ENCODE results near the gene NAE1.

Gene NAE1

GRCh38 chr16:66824006-66824405, 6.8 kb downstream of the NAE1 start:
- H3K9ac ChIP-seq (ENCODE audit: low read depth, low read length): no peak overlapping the region
- ATAC-seq (ENCODE audit: insufficient read depth, low read depth) (no peak), DNase-seq (no peak)
- peaks cover 67% of the 10 kb centered on the region for H3K79me2 ChIP-seq (ENCODE audit: insufficient read depth, low read length)
- H3K4me3 ChIP-seq (ENCODE audit: low read depth in 1 of 2, low read length in 2 of 2): no peak overlapping the region
- no peak overlapping the region for H3K27ac ChIP-seq (ENCODE audit: low read length)
- no peaks in the 10 kb centered on the region for H3K9me3 ChIP-seq (ENCODE audit: insufficient read depth, low read length, severe bottlenecking)
- peaks cover 85% of the 10 kb centered on the region for H3K36me3 ChIP-seq (ENCODE audit: insufficient read depth, low read length)
- no peak overlapping the region for H2AFZ ChIP-seq (ENCODE audit: low read depth, low read length)
- TF ChIP-seq EZH2 (IDR thresholded peaks at IDR 0.05; ENCODE audit: borderline replicate concordance, low read depth, low read length, severe bottlenecking) (no peak), CTCF (IDR thresholded peaks at IDR 0.05; ENCODE audit: borderline replicate concordance, extremely low read depth, low read length, poor library complexity, severe bottlenecking) (no peak)
- peaks cover 37% of the 10 kb centered on the region for H4K20me1 ChIP-seq (ENCODE audit: insufficient read depth, low read length)
- no peak overlapping the region for H3K4me2 ChIP-seq (ENCODE audit: insufficient read depth, low read length)
- no peaks in the 10 kb centered on the region for H3K27me3 ChIP-seq (ENCODE audit: insufficient read depth, low read length, poor library complexity)
- peaks cover 25% of the 10 kb centered on the region for H3K4me1 ChIP-seq (ENCODE audit: insufficient read depth, low read length)

- Histone ChIP-seq H3K27ac (ENCODE audit: low read length) (no peak overlapping the region), H3K4me1 (ENCODE audit: insufficient read depth, low read length) (no peaks in the 10 kb centered on the region), H3K4me2 (ENCODE audit: insufficient read depth, low read length) (no peak overlapping the region), H3K79me2 (ENCODE audit: insufficient read depth, low read length) (no peaks in the 10 kb centered on the region), H3K9me3 (ENCODE audit: insufficient read depth, low read length, severe bottlenecking) (no peaks in the 10 kb centered on the region), H4K20me1 (ENCODE audit: insufficient read depth, low read length) (no peaks in the 10 kb centered on the region), H3K9ac (ENCODE audit: low read depth, low read length) (no peak overlapping the region), H3K27me3 (ENCODE audit: insufficient read depth, low read length, poor library complexity) (no peaks in the 10 kb centered on the region), H2AFZ (ENCODE audit: low read depth, low read length) (no peak overlapping the region), H3K4me3 (ENCODE audit: low read depth in 1 of 2, low read length in 2 of 2) (no peak overlapping the region), H3K36me3 (ENCODE audit: insufficient read depth, low read length) (peaks cover 95% of the 10 kb centered on the region)
- TF ChIP-seq CTCF (IDR thresholded peaks at IDR 0.05; ENCODE audit: borderline replicate concordance, extremely low read depth, low read length, poor library complexity, severe bottlenecking): no peak
- DNase-seq (no peak), ATAC-seq (ENCODE audit: insufficient read depth, low read depth) (no peak)
Measured at GRCh38 chr16:66814734-66815133, 16.0 kb downstream of the NAE1 start.

GRCh38 chr16:66811043-66811442, 19.7 kb downstream of the NAE1 start:
- no peaks in the 10 kb centered on the region for H3K4me1 ChIP-seq (ENCODE audit: insufficient read depth, low read length)
- no peaks in the 10 kb centered on the region for H4K20me1 ChIP-seq (ENCODE audit: insufficient read depth, low read length)
- no peak for TF ChIP-seq CTCF (IDR thresholded peaks at IDR 0.05; ENCODE audit: borderline replicate concordance, extremely low read depth, low read length, poor library complexity, severe bottlenecking)
- TF ChIP-seq EZH2 (IDR thresholded peaks at IDR 0.05; ENCODE audit: borderline replicate concordance, low read depth, low read length, severe bottlenecking): no peak
- H3K36me3 ChIP-seq (ENCODE audit: insufficient read depth, low read length): peaks cover 92% of the 10 kb centered on the region
- no peak overlapping the region for H3K9ac ChIP-seq (ENCODE audit: low read depth, low read length)
- no peak for DNase-seq
- H2AFZ ChIP-seq (ENCODE audit: low read depth, low read length): no peak overlapping the region
- H3K27me3 ChIP-seq (ENCODE audit: insufficient read depth, low read length, poor library complexity): no peaks in the 10 kb centered on the region
- H3K27ac ChIP-seq (ENCODE audit: low read length): no peak overlapping the region
- no peak for ATAC-seq (ENCODE audit: insufficient read depth, low read depth)
- H3K4me3 ChIP-seq (ENCODE audit: low read depth in 1 of 2, low read length in 2 of 2): no peak overlapping the region
- no peaks in the 10 kb centered on the region for H3K79me2 ChIP-seq (ENCODE audit: insufficient read depth, low read length)
- H3K9me3 ChIP-seq (ENCODE audit: insufficient read depth, low read length, severe bottlenecking): no peaks in the 10 kb centered on the region
- H3K4me2 ChIP-seq (ENCODE audit: insufficient read depth, low read length): no peak overlapping the region

GRCh38 chr16:66810391-66810790, 20.4 kb downstream of the NAE1 start:
- DNase-seq (no peak), ATAC-seq (ENCODE audit: insufficient read depth, low read depth) (no peak)
- TF ChIP-seq EZH2 (IDR thresholded peaks at IDR 0.05; ENCODE audit: borderline replicate concordance, low read depth, low read length, severe bottlenecking) (no peak), CTCF (IDR thresholded peaks at IDR 0.05; ENCODE audit: borderline replicate concordance, extremely low read depth, low read length, poor library complexity, severe bottlenecking) (no peak)
- Histone ChIP-seq H4K20me1 (ENCODE audit: insufficient read depth, low read length) (no peaks in the 10 kb centered on the region), H2AFZ (ENCODE audit: low read depth, low read length) (no peak overlapping the region), H3K36me3 (ENCODE audit: insufficient read depth, low read length) (peaks cover 92% of the 10 kb centered on the region), H3K4me1 (ENCODE audit: insufficient read depth, low read length) (no peaks in the 10 kb centered on the region), H3K79me2 (ENCODE audit: insufficient read depth, low read length) (no peaks in the 10 kb centered on the region), H3K27ac (ENCODE audit: low read length) (no peak overlapping the region), H3K27me3 (ENCODE audit: insufficient read depth, low read length, poor library complexity) (no peaks in the 10 kb centered on the region), H3K4me3 (ENCODE audit: low read depth in 1 of 2, low read length in 2 of 2) (no peak overlapping the region), H3K9ac (ENCODE audit: low read depth, low read length) (no peak overlapping the region), H3K4me2 (ENCODE audit: insufficient read depth, low read length) (no peak overlapping the region), H3K9me3 (ENCODE audit: insufficient read depth, low read length, severe bottlenecking) (no peaks in the 10 kb centered on the region)
